GM18867 (cell line): ENCODE data around the gene SPOP.
"Not testable (repeated sequence)": the region's sequence is repeated elsewhere in the genome, so short reads cannot be mapped to it uniquely, and the experiment has no call there.

Experiments used
- ATAC-seq: cut with Tn5 transposase; IDR thresholded peaks from one replicate; pipeline ENCODE4 v1.9.1; 2021; ENCODE audit warnings: mild to moderate bottlenecking, moderate library complexity; ENCODE audit not compliant: unreplicated experiment

The SPOP gene

DNA sequence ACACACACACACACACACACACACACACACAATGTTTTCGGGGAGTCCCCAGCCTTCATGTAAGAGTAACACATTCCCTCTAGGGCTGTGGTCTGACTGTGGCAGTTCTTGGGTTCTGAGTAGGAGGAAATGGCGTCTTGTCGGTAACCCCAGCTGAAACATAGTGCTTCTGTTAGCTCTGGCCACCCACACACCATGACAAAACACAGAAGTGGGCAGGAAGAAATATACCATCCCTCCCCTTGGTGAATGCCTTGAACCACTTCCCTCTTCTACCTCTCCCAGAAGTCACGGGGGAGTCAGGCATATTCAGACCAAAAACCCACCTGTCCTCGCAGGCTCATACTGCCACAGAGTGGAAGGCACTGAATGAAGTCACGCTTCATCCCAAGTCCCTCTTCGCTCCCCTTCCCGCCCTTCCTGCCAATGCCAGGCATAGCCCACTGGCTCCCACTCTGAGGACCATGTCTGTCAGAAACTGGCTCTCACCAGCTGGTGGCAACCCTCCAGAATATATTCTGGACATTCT lies 18.4 kb upstream of the SPOP start:
- peak; percentile 44 for ATAC-seq

GRCh38 chr17:49695698-49696232 lies 17.9 kb upstream of the SPOP start:
- no peak for ATAC-seq

GRCh38 chr17:49694847-49695697 lies 17.2 kb upstream of the SPOP start:
- ATAC-seq: no peak

- ATAC-seq: no peak
Measured at GRCh38 chr17:49692751-49693150, 14.9 kb upstream of the SPOP start.

DNA sequence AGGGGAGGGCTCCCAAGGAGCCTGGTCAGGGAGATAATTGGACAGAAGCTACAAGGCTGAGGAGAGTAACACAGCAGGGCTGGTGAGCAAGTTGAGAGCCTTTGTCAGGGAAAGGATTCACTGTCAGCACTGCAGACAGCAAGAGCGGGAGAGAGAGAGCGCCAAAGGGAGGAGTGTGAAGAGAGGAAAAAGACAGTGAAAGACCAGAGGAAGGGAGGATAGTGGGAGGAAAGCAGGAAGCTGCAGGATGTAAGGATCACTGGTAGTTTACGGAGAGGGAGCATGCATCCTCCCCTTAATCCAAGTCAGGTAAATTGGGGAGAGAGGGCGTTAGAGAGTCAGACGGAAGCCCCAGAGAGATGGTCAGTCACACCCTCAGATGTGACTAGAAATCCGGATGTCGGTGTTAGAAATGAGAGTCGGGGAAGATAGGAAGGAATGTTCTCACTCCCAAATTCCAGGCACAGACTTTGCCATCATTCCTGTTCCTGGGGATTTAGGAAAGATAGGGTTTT lies 13.8 kb upstream of the SPOP start:
- ATAC-seq: no peak

- no peak for ATAC-seq
Measured at GRCh38 chr17:49691086-49691676, 13.3 kb upstream of the SPOP start.

DNA sequence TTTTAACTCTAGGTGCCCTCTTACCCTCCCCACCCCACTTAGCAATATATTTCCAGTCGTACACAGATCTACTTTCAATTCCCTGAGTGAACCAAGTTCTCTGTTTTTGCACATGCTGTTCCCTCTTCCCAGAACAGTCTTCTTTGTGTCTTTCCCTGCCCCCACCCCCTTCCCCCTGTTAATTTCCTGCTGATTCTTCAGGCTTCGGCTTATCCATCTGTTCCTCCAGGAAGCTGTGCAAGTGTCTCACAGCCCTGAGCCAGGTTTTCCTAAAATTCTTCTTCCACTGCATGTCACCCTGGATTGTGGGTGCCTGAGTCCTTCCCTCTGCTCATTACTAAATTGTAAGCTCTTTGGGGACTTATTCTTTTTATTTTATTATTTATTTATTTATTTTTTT lies 12.4 kb upstream of the SPOP start:
- ATAC-seq: no peak

- ATAC-seq: no peak
Measured at GRCh38 chr17:49688848-49689247, 11.0 kb upstream of the SPOP start.

GRCh38 chr17:49687878-49688491 lies 10.1 kb upstream of the SPOP start:
- ATAC-seq: no peak

DNA sequence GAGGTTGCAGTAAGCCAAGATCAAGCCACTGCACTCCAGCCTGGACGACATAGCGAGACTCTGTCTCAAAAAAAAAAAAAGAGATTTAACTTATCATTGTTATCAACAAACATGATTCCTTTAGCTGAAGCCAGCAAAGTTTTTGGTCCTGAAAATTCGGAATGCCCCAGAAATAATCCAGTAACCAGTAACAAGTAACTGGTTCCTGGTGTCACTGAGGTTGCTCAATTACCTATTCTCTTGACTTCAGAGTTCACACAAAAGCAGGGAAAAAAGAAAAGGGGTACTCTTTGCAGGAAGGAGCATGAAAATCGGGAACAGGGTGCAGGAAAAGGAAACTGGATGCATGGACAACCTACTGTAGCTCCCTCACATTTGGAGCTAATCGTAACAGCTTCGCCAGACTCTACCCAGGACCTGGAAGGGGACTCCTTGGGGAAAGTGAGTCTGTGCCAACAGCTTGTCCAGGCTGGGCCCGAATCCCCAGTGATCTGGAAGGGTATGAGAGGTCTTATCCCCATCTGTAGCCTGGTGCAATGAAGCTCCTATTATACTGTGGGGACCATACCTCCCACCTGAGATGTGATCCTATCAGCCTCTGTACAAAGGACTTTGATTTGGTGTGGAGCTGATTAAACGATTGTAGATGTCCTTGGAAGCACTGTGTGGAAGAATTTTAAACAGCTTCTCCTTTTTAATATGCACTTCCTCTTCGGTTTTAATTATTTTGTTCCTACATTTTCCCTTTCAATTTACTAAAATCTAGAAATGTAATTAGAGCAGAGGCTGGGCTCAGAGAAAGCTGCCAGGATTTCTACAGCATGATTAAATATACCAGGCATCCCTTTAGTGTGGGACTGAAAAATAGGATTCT lies 3.4 kb upstream of the SPOP start:
- ATAC-seq: no peak

DNA sequence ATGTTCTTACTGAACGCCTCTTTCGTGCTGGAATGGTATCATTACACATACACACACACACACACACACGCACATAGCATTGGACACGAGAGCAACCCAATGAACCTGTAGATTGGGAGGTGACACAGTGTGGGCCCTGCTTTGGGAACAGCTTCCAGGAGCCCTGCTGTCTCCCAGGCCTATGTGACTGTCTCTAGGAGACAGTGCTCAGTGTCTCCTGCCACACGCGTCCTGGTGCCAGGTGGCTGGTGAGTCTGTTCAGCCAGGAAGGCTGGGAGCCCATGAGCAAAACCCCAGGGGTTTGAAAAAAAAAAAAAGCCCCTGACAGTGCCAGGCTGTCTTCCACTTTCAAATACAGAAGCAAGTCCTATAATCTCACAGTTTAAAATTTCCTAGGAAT lies 2.4 kb upstream of the SPOP start:
- ATAC-seq: no peak

DNA sequence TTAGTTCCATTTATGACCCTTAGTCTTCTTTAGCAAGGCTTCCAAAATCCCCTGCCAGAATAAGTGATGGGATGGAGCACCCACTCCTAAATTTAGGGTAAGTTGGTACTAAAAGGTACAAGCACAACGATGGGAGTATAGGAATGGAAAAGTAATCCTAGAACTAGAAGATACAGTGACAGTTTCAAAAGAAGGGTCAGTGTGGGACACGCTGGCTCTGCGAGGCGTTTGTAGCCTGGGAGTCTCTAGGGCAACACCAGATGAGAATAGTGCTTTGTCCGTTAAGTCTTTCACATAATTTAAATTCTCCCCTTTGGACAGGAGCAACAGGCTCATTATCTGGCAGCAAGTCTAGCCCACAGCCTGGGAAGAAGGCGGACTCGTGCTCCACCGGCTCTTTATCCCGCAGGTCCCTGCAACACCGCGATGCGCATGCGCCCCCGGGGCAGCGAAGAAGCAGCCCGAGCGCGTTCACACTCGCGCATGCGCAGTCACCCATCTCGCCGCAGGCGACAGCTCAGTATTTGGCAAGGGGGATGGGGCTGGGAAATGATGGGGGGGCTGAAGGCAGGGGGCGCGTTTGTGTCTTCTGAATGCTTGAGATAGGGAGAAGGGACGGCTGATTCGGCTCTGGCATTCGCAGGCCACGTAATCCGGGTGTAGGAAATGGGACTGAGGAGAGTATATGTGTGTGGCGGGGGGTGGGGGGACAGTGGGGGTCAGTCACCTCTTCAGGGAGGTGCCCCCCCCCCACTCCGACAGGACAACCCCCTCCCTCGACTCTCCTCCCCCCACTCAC lies 564 bp downstream of the SPOP start:
- peak; percentile 61 for ATAC-seq

DNA sequence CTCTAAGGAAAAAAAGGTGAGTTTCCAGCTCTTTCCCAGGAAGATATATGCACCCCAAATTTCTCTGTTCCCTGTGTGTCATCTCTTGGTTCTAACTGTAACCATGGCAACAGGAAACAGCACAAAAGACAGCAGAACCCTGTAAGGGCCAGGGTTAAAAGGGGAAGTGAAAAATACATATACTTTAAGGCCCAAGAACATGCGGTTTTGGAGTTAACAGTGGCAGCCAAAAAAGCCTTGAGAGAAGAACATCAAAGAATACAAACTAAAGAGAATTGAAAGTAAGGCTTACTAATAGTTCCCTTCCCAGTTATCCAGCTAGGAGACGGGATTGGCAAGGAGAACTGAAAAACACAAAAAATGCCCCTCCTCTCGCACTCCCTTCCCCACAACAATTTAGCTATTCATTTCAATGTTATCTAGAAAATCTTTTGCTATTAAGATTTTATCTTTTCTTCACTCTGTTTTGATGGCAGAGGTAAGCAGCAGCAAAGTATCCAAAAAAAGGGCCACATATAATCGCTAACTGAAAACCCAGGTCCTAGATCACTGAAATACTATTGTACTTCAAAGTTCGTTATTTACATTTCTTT lies 1.5 kb downstream of the SPOP start:
- ATAC-seq: peak; percentile 57

GRCh38 chr17:49674507-49674906 lies 3.4 kb downstream of the SPOP start:
- no peak for ATAC-seq

DNA sequence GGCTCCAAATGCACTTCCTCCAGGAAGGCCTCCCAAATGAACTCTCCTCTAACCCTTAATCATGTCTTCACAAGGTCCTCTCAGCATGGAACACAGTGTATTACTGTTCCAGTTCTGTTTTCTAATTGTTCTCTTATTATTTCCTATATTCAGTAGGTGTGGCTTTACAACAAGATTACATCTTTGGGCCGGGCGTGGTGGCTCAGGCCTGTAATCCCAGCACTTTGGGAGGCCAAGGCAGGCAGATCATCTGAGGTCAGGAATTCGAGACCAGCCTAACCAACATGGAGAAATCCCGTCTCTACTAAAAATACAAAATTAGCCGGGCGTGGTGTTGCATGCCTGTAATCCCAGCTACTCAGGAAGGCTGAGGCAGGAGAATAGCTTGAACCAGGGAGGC lies 4.2 kb downstream of the SPOP start:
- ATAC-seq: not testable (repeated sequence)

DNA sequence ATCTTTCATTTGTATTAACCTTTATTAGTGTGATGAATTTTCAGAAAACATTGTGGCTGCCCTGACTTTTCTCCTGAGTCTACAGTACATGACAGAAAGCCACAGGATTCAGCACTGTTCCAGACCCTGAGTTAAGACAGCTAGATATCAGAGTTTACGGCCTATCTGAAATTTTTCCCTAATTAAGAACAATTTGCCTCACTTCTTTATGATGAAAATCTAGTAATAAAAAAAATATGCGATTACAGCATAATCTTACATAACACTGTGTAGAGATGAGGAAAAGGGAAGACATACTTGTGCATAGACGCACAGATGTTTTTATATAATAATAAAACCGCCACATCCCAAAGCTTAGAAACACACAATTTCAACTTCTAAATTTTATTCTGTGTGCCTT lies 7.3 kb downstream of the SPOP start:
- ATAC-seq: no peak

DNA sequence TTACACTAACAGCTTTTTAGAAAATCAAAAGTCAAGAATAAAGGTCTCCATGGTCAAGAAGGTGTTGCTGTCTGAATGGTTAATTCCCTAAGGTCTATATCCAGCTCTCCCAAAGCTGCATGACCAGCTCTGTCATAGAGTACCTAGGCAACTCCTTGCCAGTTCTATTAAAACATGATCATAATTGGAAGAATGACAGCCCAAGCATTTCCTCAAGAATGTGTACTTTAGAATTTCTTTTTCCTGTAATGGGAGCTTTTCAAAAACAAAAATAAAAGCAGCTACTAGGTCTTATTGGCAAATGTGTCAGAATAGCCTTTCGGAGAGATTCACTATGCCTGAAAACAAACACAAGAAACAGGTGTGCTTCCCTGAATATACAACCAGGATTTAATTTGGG lies 7.9 kb downstream of the SPOP start:
- no peak for ATAC-seq

- ATAC-seq: no peak
Measured at GRCh38 chr17:49667854-49668253, 10.0 kb downstream of the SPOP start.

- ATAC-seq: no peak
Measured at GRCh38 chr17:49664706-49665211, 13.1 kb downstream of the SPOP start.
